GM12878 (cell line): ENCODE results near the gene SGCD.

Source experiments
- MTA2 ChIP-seq: fragments of 450-650 bp; IDR thresholded peaks from 2 replicates; pipeline ENCODE4 v1.6.1; 2016; ENCODE audit warnings: low read depth, mild to moderate bottlenecking, moderate library complexity
- NFYA ChIP-seq: IDR thresholded peaks from 2 replicates; pipeline ENCODE4 v1.6.1; 2011; ENCODE audit warnings: low read depth, mild to moderate bottlenecking, low read length, improper control_type of control experiment, borderline replicate concordance
- PML ChIP-seq: IDR thresholded peaks from 2 replicates; pipeline ENCODE4 v1.6.1; 2012; ENCODE audit warnings: low read length, inconsistent platforms
- YY1 ChIP-seq: IDR thresholded peaks from 2 replicates; pipeline ENCODE4 v1.6.1; 2011; ENCODE audit warnings: low read depth, mild to moderate bottlenecking, low read length
- TF ChIP-seq, protein P1 (sequence below): IDR thresholded peaks from 2 replicates; pipeline ENCODE4 v1.6.1; 2012; ENCODE audit warnings: low read depth, low read length, improper control_type of control experiment
- TF ChIP-seq, protein P2 (sequence below): IDR thresholded peaks from 2 replicates; pipeline ENCODE4 v1.6.1; 2012; ENCODE audit warnings: low read depth, low read length, improper control_type of control experiment
- TF ChIP-seq, protein P3 (sequence below): IDR thresholded peaks from 2 replicates; pipeline ENCODE4 v1.6.1; 2011; ENCODE audit warnings: borderline replicate concordance, low read depth, mild to moderate bottlenecking, moderate library complexity, low read length; ENCODE audit not compliant: insufficient read depth, poor library complexity, severe bottlenecking
- TF ChIP-seq, protein P4 (sequence below): fragments of 450-650 bp; IDR thresholded peaks from 2 replicates; pipeline ENCODE4 v1.6.1; 2017; ENCODE audit warnings: mild to moderate bottlenecking
- TF ChIP-seq, protein P5 (sequence below), 3 experiments: IDR thresholded peaks in 2 of 3; conservative IDR thresholded peaks in 1 of 3; 2 replicates each; pipeline ENCODE4 v1.5.1; 2011; ENCODE audit warnings: low read depth in 3 of 3, low read length in 3 of 3, mild to moderate bottlenecking in 3 of 3, control low read depth in 2 of 3, moderate library complexity in 2 of 3, inconsistent platforms in 1 of 3, mixed read lengths in 1 of 3; ENCODE audit not compliant: control insufficient read depth in 2 of 3, insufficient read depth in 1 of 3; ENCODE audit errors: extremely low read depth in 1 of 3

DNA sequence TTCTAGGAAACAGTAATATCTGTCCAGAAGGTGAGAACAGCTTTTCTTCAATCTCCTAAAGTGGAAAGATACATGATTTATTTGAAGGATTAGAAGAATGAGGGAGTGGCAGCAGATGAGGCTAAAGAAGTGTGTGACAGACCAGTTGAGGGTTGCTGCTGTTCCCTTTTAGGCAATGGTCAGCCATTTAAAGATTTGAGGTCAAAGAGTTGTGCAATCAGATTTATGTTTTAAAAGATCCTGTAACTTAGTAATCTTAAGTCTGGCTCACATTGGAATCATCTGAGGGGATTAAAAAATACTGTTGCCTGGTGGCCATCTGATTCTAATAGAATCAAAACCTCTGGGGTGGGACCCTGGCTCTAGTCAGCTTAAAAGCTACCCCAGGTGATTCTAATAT lies 4.3 kb upstream of the SGCD start:
- TF ChIP-seq, protein P1, sequence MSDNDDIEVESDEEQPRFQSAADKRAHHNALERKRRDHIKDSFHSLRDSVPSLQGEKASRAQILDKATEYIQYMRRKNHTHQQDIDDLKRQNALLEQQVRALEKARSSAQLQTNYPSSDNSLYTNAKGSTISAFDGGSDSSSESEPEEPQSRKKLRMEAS: no peak
- TF ChIP-seq, protein P2, sequence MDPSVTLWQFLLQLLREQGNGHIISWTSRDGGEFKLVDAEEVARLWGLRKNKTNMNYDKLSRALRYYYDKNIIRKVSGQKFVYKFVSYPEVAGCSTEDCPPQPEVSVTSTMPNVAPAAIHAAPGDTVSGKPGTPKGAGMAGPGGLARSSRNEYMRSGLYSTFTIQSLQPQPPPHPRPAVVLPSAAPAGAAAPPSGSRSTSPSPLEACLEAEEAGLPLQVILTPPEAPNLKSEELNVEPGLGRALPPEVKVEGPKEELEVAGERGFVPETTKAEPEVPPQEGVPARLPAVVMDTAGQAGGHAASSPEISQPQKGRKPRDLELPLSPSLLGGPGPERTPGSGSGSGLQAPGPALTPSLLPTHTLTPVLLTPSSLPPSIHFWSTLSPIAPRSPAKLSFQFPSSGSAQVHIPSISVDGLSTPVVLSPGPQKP: no peak
- no peak for TF ChIP-seq NFYA
- TF ChIP-seq, protein P3, sequence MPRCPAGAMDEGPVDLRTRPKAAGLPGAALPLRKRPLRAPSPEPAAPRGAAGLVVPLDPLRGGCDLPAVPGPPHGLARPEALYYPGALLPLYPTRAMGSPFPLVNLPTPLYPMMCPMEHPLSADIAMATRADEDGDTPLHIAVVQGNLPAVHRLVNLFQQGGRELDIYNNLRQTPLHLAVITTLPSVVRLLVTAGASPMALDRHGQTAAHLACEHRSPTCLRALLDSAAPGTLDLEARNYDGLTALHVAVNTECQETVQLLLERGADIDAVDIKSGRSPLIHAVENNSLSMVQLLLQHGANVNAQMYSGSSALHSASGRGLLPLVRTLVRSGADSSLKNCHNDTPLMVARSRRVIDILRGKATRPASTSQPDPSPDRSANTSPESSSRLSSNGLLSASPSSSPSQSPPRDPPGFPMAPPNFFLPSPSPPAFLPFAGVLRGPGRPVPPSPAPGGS: no peak
- TF ChIP-seq PML: no peak
- no peak for TF ChIP-seq YY1
- TF ChIP-seq, protein P4, sequence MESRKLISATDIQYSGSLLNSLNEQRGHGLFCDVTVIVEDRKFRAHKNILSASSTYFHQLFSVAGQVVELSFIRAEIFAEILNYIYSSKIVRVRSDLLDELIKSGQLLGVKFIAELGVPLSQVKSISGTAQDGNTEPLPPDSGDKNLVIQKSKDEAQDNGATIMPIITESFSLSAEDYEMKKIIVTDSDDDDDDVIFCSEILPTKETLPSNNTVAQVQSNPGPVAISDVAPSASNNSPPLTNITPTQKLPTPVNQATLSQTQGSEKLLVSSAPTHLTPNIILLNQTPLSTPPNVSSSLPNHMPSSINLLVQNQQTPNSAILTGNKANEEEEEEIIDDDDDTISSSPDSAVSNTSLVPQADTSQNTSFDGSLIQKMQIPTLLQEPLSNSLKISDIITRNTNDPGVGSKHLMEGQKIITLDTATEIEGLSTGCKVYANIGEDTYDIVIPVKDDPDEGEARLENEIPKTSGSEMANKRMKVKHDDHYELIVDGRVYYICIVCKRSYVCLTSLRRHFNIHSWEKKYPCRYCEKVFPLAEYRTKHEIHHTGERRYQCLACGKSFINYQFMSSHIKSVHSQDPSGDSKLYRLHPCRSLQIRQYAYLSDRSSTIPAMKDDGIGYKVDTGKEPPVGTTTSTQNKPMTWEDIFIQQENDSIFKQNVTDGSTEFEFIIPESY: no peak
- TF ChIP-seq, protein P5, sequence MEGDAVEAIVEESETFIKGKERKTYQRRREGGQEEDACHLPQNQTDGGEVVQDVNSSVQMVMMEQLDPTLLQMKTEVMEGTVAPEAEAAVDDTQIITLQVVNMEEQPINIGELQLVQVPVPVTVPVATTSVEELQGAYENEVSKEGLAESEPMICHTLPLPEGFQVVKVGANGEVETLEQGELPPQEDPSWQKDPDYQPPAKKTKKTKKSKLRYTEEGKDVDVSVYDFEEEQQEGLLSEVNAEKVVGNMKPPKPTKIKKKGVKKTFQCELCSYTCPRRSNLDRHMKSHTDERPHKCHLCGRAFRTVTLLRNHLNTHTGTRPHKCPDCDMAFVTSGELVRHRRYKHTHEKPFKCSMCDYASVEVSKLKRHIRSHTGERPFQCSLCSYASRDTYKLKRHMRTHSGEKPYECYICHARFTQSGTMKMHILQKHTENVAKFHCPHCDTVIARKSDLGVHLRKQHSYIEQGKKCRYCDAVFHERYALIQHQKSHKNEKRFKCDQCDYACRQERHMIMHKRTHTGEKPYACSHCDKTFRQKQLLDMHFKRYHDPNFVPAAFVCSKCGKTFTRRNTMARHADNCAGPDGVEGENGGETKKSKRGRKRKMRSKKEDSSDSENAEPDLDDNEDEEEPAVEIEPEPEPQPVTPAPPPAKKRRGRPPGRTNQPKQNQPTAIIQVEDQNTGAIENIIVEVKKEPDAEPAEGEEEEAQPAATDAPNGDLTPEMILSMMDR (IDR thresholded peaks at IDR 0.05 in 2 of 3, conservative IDR thresholded peaks at IDR 0.05 in 1 of 3; ENCODE audit: control insufficient read depth in 2 of 3, extremely low read depth in 1 of 3, insufficient read depth in 1 of 3, low read depth in 3 of 3, low read length in 3 of 3): no peak
- no peak for TF ChIP-seq MTA2
